ENCODE data around the gene ZCCHC24. TPM values are rescaled to one million over a fixed set of nuclear protein-coding genes. Genes with fewer than 3 reads are reported as not detected.

ZCCHC24 gene
- total and polyA plus RNA-seq, 11 donors, result 18.7 to 122 (median 49.6) TPM

DNA sequence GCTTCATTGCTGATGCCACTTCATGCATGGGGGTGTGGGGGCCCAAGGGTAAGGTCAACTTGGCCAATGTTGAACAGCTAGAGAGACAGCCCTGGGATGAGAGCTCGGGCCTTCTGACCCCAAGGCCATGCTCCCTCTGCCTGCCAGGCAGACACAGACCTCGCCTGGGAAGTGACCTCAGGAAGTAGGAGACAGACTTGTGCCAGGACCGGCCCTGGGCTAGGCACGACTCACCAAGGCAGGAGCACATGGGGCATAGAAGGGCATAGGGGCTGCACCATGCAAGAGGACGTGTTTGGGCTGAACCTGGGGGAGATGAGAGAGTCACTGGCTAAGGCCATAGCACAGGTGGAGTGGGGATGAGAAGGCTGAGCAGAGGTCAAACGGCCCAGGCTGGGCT, 27.1 kb downstream of the ZCCHC24 start:
- intact Hi-C loops (cut with DNase I), result no loop called here
- no peak overlapping the region for H3K4me3 ChIP-seq
- peaks cover 0 to 83% (median 45%) of the 10 kb centered on the region in 12 donors for H3K4me1 ChIP-seq
- H3K36me3 ChIP-seq, result peaks cover 0 to 56% (median 19%) of the 10 kb centered on the region in 9 donors
- no peaks in the 10 kb centered on the region for H3K9me3 ChIP-seq
- no peak for ATAC-seq
- peak overlapping the region in 1 of 12 donors; percentile 7 for H3K27ac ChIP-seq
- TF ChIP-seq, protein P1, sequence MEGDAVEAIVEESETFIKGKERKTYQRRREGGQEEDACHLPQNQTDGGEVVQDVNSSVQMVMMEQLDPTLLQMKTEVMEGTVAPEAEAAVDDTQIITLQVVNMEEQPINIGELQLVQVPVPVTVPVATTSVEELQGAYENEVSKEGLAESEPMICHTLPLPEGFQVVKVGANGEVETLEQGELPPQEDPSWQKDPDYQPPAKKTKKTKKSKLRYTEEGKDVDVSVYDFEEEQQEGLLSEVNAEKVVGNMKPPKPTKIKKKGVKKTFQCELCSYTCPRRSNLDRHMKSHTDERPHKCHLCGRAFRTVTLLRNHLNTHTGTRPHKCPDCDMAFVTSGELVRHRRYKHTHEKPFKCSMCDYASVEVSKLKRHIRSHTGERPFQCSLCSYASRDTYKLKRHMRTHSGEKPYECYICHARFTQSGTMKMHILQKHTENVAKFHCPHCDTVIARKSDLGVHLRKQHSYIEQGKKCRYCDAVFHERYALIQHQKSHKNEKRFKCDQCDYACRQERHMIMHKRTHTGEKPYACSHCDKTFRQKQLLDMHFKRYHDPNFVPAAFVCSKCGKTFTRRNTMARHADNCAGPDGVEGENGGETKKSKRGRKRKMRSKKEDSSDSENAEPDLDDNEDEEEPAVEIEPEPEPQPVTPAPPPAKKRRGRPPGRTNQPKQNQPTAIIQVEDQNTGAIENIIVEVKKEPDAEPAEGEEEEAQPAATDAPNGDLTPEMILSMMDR (IDR thresholded peaks at IDR 0.05), result no peak
- no peak for TF ChIP-seq POLR2A (IDR thresholded peaks at IDR 0.05)
- DNase-seq, result peak in 3 of 5 donors; percentile 21 to 39 (median 23)
- WGBS, 4 donors, result 53 to 70% (median 58%) methylated on average over 6 of the region's 6 CpGs
- no peaks in the 10 kb centered on the region for H3K27me3 ChIP-seq

DNA sequence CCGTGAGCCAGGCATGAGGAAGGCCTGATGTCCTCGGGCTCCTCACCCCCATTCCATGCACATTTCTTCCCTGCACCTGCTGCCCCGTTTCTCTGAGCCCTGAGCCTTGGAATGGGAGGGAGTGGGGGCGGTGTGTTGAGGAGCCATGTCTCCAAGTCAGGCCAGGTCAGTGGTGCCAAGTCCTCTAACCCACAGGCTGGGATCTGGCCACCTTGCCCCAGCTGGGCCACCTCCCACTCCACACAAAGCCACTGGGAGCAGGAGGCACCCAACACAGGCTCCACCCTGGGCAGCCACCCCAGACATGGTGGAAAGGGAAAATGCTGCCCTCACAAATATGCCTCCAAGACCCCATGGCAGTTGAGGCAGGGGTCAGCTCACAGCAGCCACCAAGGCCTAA, 27.7 kb downstream of the ZCCHC24 start:
- H3K9me3 ChIP-seq, result no peaks in the 10 kb centered on the region
- intact Hi-C loops (cut with DNase I), result no loop called here
- TF ChIP-seq POLR2A (IDR thresholded peaks at IDR 0.05), result no peak
- TF ChIP-seq, protein P1 (IDR thresholded peaks at IDR 0.05), result no peak
- peaks cover 0 to 53% (median 19%) of the 10 kb centered on the region in 9 donors for H3K36me3 ChIP-seq
- H3K4me1 ChIP-seq, result peaks cover 0 to 79% (median 46%) of the 10 kb centered on the region in 12 donors
- peak in 3 of 5 donors; percentile 21 to 44 (median 23) for DNase-seq
- no peak overlapping the region for H3K4me3 ChIP-seq
- H3K27me3 ChIP-seq, result no peaks in the 10 kb centered on the region
- H3K27ac ChIP-seq, result no peak overlapping the region
- ATAC-seq, result no peak
- 80 to 89% (median 86%) methylated on average over 4 of the region's 4 CpGs for WGBS, 4 donors

DNA sequence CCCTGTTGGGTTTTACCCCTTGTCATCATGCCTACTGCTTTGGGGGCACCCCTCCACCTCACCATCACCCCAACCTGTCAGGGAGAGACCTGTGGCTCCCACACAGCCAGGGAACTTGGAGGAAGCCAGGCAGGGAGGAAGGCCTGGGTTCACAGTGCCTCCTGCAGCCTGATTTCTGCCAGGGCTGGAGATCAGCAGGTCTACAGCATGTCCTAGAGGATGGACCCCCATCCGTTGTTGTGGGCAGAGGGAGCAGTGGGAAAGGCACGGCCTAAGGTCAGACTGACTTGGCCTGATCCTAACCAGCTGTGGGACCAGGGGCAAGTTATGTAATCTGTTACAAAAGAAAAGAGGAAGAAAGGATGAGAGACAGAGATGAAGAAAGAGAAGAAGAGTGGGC, 28.2 kb downstream of the ZCCHC24 start:
- Histone ChIP-seq H3K36me3 (peaks cover 0 to 52% (median 19%) of the 10 kb centered on the region in 9 donors), H3K4me3 (no peak overlapping the region), H3K27ac (no peak overlapping the region), H3K4me1 (peaks cover 0 to 76% (median 45%) of the 10 kb centered on the region in 12 donors), H3K9me3 (no peaks in the 10 kb centered on the region), H3K27me3 (no peaks in the 10 kb centered on the region)
- no peak for TF ChIP-seq POLR2A (IDR thresholded peaks at IDR 0.05)
- TF ChIP-seq, protein P1 (IDR thresholded peaks at IDR 0.05), result no peak
- DNase-seq (peak in 3 of 5 donors; percentile 10 to 28 (median 24)), ATAC-seq (no peak)
- WGBS, 4 donors, result 50 to 73% (median 60%) methylated on average over 2 of the region's 2 CpGs
- intact Hi-C loops (cut with DNase I), result no loop called here

DNA sequence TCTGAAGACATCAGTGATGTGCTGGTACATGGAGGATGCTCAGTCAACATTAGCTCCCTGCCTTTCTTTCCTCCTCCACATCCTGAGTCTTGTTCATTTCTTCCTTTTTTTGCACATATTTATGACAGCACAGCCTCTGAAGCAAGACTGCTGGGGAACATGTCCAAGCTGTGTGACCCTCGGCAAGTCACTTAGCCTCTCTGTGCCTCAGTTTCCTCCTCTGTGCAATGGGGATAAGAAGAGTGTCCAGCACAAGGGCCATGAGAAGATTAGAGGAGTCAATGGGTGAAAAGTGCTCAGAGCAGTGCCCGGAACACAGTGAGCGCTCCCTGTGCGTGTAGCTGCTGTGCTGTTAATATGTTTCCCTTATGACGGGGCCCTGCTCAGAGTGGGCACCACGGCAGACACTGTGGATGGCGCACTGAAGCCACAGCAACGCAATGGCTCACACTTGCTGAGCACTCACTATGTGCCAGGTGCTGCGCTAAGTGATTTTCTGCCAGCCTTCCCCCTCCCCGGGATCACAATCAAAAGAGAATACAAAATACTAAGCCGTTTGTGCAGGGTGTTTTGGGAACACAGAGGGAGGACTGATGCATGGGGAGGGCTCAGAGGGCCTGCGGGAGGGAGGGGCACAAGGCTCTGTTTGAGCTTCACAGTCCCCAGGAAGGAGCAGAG, 28.7 kb downstream of the ZCCHC24 start:
- intact Hi-C loops (cut with DNase I), result no loop called here
- WGBS, 4 donors, result 82 to 90% (median 85%) methylated on average over 9 to 12 of the region's 12 CpGs
- peak overlapping the region in 1 of 12 donors; percentile 28 for H3K27ac ChIP-seq
- DNase-seq (peak in 2 of 5 donors; percentile 17 to 44), ATAC-seq (no peak)
- peaks cover 0 to 52% (median 19%) of the 10 kb centered on the region in 9 donors for H3K36me3 ChIP-seq
- no peak overlapping the region for H3K4me3 ChIP-seq
- H3K27me3 ChIP-seq, result no peaks in the 10 kb centered on the region
- H3K9me3 ChIP-seq, result no peaks in the 10 kb centered on the region
- peaks cover 0 to 76% (median 40%) of the 10 kb centered on the region in 12 donors for H3K4me1 ChIP-seq
- TF ChIP-seq POLR2A (IDR thresholded peaks at IDR 0.05), result no peak
- TF ChIP-seq, protein P1 (IDR thresholded peaks at IDR 0.05), result no peak
